RWPE1 (cell line): ENCODE data around the gene DMBT1.

Experiments used
- CTCF ChIA-PET: fragments of 350-600 bp; sonication (Branson Sonifier 250); formaldehyde crosslinking; extraction: SDS; loops from one replicate; lab custom pipeline; 2021; lab: Yijun Ruan, JAX
- POLR2A ChIA-PET: fragments of 400-600 bp; formaldehyde crosslinking; extraction: SDS; loops from one replicate; lab custom pipeline; 2020; ENCODE audit warnings: antibody characterized with exemption; ENCODE audit not compliant: low non-redundant PET; lab: Yijun Ruan, JAX
- DNase-seq: peaks from one replicate; pipeline ENCODE4 v3.0.0; 2012; ENCODE audit warnings: low spot score
- H3K27ac ChIP-seq: fragments of 450-650 bp; 2 replicates; pipeline ENCODE4 v1.5.1; 2017
- TF ChIP-seq, protein P1 (sequence below): fragments of 450-650 bp; conservative IDR thresholded peaks from 2 replicates; pipeline ENCODE4 v1.5.1; 2017; ENCODE audit warnings: low read depth, mild to moderate bottlenecking

Gene DMBT1

GRCh38 chr10:122519144-122519543 is 41.4 kb upstream of the DMBT1 start:
- peak overlapping the region; percentile 53 for H3K27ac ChIP-seq
- TF ChIP-seq, protein P1, sequence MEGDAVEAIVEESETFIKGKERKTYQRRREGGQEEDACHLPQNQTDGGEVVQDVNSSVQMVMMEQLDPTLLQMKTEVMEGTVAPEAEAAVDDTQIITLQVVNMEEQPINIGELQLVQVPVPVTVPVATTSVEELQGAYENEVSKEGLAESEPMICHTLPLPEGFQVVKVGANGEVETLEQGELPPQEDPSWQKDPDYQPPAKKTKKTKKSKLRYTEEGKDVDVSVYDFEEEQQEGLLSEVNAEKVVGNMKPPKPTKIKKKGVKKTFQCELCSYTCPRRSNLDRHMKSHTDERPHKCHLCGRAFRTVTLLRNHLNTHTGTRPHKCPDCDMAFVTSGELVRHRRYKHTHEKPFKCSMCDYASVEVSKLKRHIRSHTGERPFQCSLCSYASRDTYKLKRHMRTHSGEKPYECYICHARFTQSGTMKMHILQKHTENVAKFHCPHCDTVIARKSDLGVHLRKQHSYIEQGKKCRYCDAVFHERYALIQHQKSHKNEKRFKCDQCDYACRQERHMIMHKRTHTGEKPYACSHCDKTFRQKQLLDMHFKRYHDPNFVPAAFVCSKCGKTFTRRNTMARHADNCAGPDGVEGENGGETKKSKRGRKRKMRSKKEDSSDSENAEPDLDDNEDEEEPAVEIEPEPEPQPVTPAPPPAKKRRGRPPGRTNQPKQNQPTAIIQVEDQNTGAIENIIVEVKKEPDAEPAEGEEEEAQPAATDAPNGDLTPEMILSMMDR: no peak
- POLR2A ChIA-PET: no interaction called here
- CTCF ChIA-PET: interaction anchor here (0.6 kb wide), 1 partner anchor 27 kb away, joined by 3 read pairs; no protein-coding TSS in a partner anchor
- no peak for DNase-seq

DNA sequence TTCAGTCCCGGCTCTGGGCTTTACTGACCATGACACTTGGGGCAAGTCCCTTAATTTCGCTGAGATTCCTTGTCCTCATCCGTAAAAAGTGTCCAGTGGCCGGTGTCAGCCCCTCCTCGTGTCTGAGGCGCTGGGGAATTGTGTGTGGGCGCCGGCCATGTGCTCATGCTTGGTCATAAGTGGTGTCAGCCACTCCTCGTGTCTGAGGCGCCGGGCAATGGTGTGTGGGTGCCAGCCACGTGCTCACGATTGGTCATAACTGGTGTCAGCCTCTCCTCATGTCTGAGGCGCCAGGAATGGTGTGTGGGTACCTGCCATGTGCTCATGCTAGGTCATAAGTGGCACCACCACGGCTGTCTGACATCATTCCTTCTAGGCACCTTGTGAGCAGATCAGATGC is 40.7 kb upstream of the DMBT1 start:
- ChIA-PET POLR2A (no interaction called here), CTCF (no interaction called here)
- DNase-seq: no peak

DNA sequence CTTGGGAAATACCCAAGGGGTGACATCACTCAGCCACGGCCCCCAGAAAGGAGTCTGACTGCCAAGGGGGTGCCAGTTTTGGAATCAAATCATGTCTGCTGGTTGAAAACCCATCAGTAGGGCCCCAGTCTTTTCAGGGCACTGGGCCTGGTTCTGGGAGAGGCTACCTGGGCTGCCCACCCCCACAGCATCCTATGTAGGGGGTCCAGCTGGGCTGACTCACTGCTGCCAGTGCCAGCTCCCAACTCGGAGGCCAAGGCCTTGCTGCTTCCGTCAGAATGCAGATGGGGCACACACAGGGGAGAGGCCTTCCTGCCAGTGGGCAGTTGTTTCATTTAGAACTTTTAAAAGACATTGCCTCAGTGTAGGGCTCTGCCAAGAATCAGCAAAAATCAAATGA is 39.5 kb upstream of the DMBT1 start:
- TF ChIP-seq, protein P1: no peak
- POLR2A ChIA-PET: interaction anchor here (0.7 kb wide), 1 partner anchor 30 kb away, joined by 4 read pairs; no protein-coding TSS in a partner anchor
- no peak for DNase-seq
- peak overlapping the region; percentile 27 for H3K27ac ChIP-seq
- CTCF ChIA-PET: no interaction called here

More for the DNA sequence above, 40.7 kb upstream of the DMBT1 start:
- peak overlapping the region; percentile 53 for H3K27ac ChIP-seq
- TF ChIP-seq, protein P1: no peak

GRCh38 chr10:122524811-122525210 is 35.7 kb upstream of the DMBT1 start:
- POLR2A ChIA-PET: no interaction called here
- DNase-seq: no peak
- TF ChIP-seq, protein P1: no peak
- CTCF ChIA-PET: no interaction called here
- no peak overlapping the region for H3K27ac ChIP-seq

DNA sequence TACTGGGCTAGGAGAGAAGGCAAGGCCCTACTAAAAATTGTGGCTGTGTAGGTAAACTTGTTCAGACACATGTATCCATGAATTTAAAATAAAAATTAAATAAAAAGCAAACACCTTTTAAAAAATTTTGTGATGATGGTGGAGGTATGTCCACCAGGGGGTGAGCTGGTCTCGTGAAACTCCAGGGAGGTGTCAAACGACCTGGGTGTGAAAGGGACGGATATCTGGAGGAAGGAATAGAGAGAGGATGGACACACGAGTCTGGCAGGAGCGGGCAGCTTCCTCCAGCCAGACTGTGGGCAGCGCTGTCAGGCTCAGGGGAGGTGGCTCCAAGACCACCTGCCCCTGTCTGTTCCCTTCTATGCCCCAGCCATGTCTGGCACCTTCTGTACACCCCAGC is 34.8 kb upstream of the DMBT1 start:
- CTCF ChIA-PET: interaction anchor here (0.6 to 1.1 kb wide), 2 partner anchors 15 to 38 kb away, joined by 3 to 4 read pairs; no protein-coding TSS in a partner anchor
- no peak for DNase-seq
- TF ChIP-seq, protein P1: no peak
- POLR2A ChIA-PET: no interaction called here
- H3K27ac ChIP-seq: no peak overlapping the region

DNA sequence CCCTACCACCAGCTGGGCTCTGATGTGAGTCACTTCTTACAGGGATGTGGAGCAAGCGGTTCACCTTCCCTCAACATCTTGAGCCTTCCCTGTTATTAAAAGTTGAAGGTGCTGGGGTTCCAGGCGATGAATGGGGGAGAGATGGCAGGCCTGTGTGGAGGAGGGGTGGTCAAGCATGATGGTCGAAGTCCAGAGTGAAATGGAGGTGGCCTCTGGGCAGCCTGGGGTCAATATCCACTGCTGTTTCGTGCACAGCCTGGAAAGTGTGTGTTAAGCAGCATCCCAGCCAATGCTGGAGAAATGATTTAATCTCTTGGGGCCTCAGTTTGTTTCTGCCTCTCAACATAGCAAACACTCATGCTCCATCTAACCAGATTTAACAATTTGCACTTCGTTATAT is 33.7 kb upstream of the DMBT1 start:
- no peak overlapping the region for H3K27ac ChIP-seq
- POLR2A ChIA-PET: no interaction called here
- CTCF ChIA-PET: no interaction called here
- DNase-seq: no peak
- TF ChIP-seq, protein P1: no peak
